NCI-H2227 (cell line): ENCODE data around the gene ORC3.

Experiments used
- DNase-seq: peaks from one replicate; lab custom pipeline; 2025; ENCODE audit not compliant: unreplicated experiment; lab: John Stamatoyannopoulos, UW

The ORC3 gene

GRCh38 chr6:87589693-87590416, at the start of gene ORC3, which contains the start of gene RARS2:
Gene ORC3 (plus strand): TSS chr6:87590135. CDS start chr6:87590169, 34 bp downstream.
Gene RARS2 (minus strand): TSS chr6:87589987. CDS start chr6:87589957, 30 bp downstream.
- peak; percentile 93 for DNase-seq

- no peak for DNase-seq
These were observed 49.4 kb upstream of the ORC3 start for GRCh38 chr6:87540539-87540938.

GRCh38 chr6:87541041-87541440, 48.9 kb upstream of the ORC3 start:
- no peak for DNase-seq

- no peak for DNase-seq
These were observed 48.2 kb upstream of the ORC3 start for GRCh38 chr6:87541744-87542143.

- no peak for DNase-seq
These were observed 46.0 kb upstream of the ORC3 start for GRCh38 chr6:87543696-87544473.

- no peak for DNase-seq
These were observed 45.5 kb upstream of the ORC3 start for GRCh38 chr6:87544474-87544735.

- DNase-seq = no peak
These were observed 38.1 kb upstream of the ORC3 start for GRCh38 chr6:87551799-87552198.

GRCh38 chr6:87553159-87553765, 36.7 kb upstream of the ORC3 start:
- no peak for DNase-seq

- DNase-seq = no peak
These were observed 34.4 kb upstream of the ORC3 start for GRCh38 chr6:87555506-87555905.

- DNase-seq = no peak
These were observed 31.5 kb upstream of the ORC3 start for GRCh38 chr6:87558446-87558845.

GRCh38 chr6:87561017-87561416, 28.9 kb upstream of the ORC3 start:
- DNase-seq = no peak

GRCh38 chr6:87572021-87572420, 17.9 kb upstream of the ORC3 start:
- no peak for DNase-seq

- no peak for DNase-seq
These were observed 17.1 kb upstream of the ORC3 start for GRCh38 chr6:87572883-87573282.

- DNase-seq = no peak
These were observed 16.5 kb upstream of the ORC3 start for GRCh38 chr6:87573307-87574024.

GRCh38 chr6:87574237-87574804, 15.6 kb upstream of the ORC3 start:
- no peak for DNase-seq

- DNase-seq = no peak
These were observed 14.5 kb upstream of the ORC3 start for GRCh38 chr6:87575423-87575822.

- no peak for DNase-seq
These were observed 6.1 kb upstream of the ORC3 start for GRCh38 chr6:87583822-87584221.

GRCh38 chr6:87586371-87587077, 3.4 kb upstream of the ORC3 start:
- no peak for DNase-seq

- no peak for DNase-seq
These were observed 1.1 kb upstream of the ORC3 start for GRCh38 chr6:87588756-87589407.

- DNase-seq = no peak
These were observed 514 bp downstream of the ORC3 start for GRCh38 chr6:87590417-87590880.
